HL-60/S4 treated with retinoic acid at 250 ng/mL for 4 days and 3 days (cell line): ENCODE results near the gene KDM7A.

Experiments used
- in situ Hi-C: fragments of 300-500 bp; cut with MboI; formaldehyde crosslinking; loops from 2 replicates; pipeline ENCODE4 v1.7.0; 2022; ENCODE audit warnings: low sequenced_read_pairs

KDM7A gene

DNA sequence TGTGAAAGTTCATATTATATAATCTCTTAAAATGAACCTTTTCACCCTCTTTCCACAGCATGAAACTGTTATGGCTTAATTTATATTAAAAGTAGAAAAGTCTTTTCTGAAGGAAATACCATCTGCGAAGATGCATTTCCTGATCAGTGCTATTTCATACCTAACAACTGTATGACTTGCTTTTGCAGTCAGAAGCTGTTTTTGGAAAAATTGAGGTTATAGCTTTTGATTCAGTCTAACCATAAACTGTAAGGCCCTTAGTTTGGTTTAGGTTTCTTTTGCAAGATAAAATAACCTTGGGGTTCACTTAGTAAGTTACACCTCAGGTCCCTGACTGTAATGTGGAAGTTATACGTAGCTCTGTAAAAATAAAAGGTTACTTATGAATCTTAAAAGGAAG, 91.3 kb downstream of the KDM7A start:
- in situ Hi-C loops: no loop called here

DNA sequence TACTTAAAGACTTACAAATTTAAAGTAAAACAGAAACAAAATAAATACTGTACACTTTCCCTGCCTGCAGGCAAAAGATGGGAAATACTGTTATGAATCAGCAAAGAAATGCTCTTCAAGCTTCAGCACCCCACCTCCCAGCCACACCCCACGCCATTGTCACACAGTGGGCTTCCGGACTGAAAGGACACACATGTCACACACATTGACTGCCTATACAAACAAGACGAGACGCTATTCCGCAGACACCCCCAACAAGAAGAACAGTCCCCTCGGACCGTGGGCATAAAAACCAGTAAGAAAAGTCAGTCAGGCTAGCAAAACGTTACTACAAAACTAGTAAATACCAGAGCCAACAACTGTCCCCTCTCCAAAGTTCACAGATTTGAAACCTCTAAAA, 91.8 kb downstream of the KDM7A start:
- in situ Hi-C loops: no loop called here

DNA sequence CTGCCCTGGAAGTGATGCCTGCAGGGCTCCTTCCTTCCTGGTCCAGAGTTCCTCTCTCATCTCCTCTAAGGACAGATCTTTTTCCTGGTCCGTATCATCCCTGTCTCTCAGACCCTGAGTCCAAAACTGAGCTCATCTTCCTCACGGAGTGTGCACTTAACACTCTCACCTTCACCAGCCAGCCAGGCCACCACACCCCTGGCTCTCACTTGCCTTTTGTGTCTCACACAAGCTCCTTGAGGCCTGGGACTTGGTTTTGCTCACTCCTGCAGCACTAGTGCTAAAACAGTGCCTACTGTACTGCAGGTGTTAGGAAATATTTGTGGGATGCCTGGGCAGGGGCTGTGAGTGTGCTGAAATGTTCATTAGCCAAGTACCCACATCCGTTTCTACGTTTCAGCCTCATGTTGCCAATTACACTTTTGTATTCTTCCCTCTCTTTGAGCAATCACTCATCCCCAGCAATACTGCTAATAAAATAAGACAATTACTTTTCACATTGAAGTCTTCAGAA, 92.6 kb downstream of the KDM7A start:
- in situ Hi-C loops: no loop called here

DNA sequence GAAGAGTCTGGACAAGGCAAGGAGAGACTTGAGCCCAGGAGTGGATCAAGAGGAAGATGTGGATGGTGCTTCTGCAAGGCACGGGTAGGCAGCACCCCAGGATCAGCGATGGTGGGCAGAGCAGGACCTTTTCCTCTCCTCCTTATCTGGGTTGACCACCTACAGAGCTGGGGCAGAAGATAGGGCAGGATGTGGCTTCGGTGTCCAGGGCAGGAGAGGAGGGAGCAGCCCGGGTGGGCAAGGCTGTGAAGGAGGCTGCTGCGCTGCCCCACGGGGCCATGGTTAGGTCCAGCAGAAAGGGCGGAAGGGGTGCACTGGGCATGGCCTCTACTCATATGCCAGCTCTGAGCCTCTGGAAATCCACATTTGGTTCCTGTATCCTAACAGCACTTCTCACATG, 94.0 kb downstream of the KDM7A start:
- in situ Hi-C loops: no loop called here

DNA sequence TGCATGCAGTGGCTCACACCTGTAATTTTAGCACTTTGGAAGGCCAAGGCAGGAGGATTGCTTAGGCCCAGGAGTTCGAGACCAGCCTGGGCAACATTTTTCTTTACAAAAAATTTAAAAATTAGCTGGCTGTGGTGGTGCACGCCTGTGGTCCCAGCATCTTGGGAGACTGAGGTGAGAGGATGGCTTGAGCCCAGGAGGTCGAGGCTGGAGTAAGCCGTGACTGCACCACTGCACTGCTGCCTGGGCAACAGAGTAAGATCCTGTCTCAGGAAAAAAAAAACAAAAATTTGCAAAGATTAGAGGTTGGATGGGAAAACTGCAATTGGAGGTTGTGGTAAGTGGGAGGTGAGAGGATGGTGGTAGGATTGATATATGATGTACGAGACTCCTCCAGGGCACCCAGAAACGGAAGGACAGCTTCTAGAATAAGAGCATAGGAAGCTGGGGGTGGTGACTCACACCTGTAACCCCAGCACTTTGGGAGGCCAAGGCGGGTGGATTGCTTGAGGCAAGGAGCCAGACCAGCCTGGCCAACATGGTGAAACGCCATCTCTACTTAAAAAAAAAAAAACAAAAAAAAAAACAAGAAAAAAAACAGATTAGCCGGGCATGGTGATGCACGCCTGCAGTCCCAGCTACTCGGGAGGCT, 94.9 kb downstream of the KDM7A start:
- in situ Hi-C loops: no loop called here

DNA sequence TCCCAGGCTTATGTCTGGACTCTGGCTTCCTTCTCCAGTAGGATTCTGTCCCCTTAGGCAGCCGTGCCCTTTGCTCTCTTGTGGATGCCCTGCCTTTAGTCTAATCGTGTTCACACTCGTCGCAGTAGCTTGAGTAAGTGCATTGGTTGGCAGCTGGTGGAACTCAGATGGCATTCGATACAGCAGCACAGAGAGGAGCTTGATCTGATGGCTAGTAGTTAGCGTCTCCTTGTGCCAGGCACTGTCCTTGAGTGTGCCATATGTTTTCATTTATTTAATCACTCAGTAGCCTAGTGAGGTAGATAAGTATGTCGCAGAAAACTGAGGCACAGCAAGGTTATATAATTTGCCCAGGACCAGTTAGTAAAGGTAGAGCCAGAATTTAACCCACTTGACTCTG, 95.9 kb downstream of the KDM7A start:
- in situ Hi-C loops: no loop called here

DNA sequence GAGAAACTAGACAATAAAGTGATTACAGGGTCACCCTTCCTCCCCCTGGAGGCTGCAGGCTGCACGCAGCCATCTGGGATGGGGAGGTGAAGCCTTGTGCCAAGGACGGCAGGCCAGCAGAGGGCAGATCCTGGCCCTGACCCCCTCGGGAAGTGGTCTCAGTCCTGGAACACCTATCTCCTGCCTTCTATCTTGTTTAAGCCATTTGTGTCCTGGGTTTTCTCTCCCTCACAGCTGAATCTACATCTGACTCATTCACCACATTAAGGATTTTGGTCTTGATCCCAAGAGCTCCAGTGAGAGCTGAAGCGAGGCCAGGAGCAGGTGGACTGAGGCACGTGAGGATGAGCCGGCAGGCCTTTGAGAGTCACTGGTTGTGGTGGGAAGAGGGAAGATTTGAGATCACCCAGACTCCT, 97.7 kb downstream of the KDM7A start:
- in situ Hi-C loops: no loop called here

DNA sequence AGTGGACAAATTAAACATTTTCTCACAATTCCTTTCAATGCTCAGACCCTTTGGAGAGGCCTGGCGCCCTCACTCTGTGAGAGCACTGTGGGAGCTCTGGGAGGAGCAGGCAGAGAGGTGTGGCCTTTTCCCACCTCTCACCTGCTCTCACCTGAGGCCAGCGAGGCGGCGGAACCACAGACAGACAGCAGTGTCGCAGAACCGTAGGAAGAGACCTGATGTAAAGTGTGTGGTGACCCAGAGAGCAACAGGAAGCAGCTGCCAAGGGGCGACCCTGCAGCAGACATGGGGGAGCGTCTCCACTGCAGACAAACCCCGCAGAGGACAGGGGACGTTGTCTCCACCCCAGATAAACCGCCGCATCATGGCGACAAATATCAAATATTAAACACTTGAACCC, 98.4 kb downstream of the KDM7A start:
- in situ Hi-C loops: no loop called here

DNA sequence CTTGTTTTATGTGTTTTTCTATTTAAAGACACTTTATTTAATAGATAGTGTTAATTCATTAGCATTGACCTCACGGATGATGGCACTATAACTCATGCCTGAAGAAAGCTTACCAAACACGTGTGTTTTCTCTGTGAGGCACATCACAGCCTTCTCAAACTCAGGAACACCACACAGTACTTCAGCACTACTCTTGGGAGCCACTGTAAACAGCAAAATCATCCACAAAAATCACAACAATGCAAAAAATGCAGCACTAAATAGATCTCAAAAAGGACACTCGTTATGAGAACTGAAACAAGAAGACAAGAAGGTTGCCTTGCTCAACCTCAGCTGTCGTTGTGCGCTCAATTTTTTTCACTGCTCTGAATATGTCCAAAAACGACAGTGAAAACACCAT, 102.0 kb downstream of the KDM7A start:
- in situ Hi-C loops: no loop called here

DNA sequence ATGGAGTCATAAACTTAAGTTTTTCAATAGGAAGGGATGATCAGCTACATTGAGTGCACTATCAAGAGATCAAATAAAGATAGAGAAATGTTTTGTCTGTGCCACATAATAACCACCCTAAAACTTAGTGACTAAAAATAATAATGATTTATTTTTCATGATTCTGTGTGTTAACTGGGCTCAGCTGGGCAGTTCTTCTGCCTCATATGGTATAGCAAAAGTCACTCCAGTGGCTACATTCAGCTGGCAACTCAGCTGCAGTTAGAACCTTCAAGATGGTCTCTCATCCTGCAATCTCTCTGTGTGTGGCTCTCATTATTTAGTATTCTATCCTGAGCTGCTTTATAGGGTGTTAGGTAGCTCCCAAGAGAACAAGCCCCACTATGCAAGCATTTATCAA, 106.2 kb downstream of the KDM7A start:
- in situ Hi-C loops: no loop called here

DNA sequence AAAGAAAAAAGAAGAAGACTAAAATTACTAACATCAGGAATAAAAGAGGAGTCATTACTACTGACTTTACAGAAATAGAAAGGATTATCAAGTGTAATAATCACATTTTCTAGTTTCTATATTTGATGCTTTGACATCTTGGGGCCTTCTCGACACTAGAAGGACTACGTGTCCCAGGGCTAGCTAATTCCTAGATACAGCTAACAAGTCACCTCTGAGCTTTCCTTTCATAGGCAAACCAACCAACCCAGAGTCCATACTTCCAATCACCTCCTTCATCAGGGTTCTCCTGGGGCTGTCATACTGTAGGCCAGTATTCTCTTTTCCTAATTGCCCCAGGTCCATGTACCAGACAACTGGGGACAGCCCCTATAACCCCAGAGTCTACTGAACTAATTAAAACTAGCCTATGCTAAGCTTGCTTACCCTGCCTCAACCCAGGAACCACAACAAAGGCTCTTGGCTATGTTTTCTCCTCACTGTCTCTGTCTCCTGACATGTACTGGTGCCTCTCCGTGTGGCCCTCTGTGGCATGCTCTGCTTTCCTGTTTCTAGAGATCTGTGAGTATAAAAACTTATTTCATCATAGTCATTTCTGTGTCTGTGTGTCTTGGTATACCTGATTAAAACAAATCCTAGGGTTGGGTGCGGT, 107.4 kb downstream of the KDM7A start:
- in situ Hi-C loops: no loop called here

DNA sequence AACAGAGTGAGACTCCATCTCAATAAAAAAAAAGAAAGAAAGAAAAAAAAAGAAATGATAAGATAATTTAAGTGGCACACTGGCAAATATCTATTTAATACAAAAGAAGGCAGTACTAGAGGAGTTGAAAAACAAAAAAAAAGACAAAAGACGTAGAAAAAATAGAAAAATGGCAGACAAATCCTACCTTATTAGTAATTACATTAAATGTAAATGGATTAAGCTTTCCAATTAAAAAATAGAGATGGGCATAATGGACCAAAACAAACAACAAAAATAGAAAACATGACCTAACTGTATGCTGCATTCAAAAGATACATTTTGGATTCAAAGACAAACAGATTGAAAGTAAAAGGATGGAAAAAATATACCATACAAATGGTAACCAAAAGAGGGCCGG, 108.8 kb downstream of the KDM7A start:
- in situ Hi-C loops: no loop called here

DNA sequence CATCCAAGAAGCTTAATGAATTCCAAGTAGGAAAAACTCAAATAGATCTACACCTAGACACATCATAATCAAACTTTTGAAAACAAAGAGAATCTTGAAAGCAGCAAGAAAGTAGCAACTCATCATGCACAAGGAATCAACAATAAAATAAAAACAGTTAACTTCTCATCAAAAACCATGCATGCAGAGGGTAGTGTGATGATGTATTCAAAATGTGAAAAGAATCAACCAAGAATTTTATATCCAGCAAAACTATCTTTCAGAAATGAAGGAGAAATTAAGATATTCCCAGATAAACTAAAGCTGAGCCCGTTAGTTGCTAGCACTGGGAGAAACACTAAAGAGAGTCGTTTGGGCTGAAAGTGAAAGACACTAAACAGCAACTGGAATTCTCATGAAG, 109.7 kb downstream of the KDM7A start:
- in situ Hi-C loops: no loop called here

DNA sequence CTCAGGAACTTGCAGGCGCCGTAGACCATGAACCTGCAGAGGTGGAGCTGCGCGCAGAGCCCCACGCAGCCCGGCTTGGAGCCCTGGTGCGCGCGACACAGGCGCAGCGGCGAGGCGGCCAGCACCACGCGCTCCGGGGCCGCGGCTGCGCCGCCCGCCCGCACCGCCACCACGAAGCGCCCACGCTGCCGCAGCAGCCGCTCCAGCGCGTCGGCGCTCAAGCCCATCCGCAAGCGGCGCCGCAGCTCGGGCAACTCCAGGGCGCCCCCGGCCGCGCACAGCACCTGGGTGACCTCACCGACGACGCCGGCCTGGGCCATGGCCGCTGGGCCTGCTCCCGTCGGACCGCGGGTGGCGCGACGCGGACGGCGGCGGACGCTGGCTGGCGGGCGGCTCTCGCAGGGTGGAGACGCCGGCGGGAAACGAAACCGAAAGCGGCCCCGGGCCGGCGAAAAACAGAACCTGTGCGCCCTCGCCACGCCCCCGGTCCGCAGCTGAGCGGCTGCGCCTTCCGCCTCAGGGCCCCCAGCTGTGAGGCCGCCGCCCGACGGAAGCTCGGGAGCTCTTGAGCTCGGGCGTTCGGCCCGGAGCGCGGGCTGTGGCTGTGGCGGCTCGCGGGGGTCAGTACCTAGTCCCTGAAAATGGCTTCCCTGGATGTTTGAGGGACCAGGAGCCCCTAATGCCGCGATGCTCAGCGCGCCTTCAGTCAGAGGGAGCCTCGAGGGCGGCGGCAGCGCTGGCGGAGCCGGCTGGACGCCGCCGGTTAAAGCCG, 114.1 kb downstream of the KDM7A start, which contains the start of gene PARP12:
Gene PARP12 (minus strand): TSS at position 424 of the 772 bp plus-strand sequence. CDS start 104 bp downstream, at position 320.
- in situ Hi-C loops: no loop called here

DNA sequence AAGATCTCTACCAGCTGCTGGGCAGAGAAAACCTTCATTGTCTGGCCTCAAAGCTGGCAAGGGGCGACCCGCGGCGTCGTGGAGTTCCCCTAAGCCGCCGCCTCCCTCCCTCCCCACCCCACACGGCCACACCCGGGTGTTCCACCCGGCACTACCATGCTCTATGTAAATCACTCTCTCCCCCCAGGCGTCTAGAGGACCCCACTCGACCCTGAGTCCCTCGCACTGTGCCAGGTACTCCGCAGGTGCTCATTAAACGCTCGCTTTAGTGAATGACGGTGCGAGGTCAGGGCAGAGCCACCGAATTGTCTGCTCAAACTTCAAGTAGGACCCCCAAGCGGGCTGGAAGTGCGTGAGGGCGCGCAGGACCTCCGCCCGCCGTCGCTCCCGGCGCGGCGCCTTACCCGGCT, 114.7 kb downstream of the KDM7A start:
- in situ Hi-C loops: no loop called here

DNA sequence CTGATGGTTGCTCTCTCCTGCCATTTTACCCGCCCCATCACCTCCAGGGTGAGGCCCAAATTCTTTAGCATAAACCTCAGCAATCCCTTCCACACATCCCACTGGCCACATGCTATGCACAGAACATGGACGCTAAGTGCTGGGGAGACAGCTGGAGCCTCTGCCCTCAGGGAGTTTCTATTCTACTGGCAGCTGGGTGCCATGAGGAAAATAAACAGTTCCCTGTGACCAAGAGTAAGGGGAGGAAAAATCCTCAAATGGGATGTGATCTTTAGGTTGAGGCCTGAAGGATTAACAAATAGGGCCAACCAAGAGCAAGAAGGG, 115.2 kb downstream of the KDM7A start:
- in situ Hi-C loops: no loop called here

DNA sequence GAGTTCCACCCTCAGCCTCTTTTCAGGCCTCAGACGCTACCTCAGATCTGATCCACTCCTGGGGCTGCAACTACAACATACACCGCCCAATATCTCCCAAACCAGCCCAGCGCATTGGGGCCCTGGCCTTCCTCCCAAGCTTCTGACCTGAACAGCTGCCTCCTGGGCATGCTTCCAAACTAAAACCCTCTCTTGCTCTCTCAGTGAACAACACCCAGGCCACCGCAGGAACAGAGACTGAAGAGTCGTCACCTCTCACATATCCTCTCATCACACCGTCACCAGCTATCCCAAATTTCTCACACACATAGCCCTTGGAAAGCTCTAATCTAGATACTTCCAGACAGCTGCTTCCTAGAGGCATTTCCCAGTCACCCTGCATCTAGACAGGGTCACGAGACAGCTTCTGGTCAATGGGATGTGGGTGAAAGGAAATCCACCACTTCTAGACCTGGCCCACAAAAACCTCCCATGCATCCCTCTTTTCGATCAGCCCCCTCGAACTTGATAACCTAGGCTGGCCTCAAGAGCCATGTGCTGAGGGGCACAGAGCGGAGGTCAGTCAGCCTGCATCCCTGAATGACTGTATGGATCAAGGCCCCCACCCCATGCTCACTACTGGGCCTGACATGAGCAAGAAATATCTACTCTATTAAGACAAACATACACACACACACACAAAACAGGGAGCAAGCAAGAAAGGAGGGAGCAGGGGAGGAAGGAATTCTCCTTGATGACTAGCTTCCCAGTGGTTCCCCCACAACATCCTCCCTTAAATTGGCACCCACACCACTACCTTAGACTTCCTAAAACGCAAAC, 115.8 kb downstream of the KDM7A start:
- in situ Hi-C loops: no loop called here

DNA sequence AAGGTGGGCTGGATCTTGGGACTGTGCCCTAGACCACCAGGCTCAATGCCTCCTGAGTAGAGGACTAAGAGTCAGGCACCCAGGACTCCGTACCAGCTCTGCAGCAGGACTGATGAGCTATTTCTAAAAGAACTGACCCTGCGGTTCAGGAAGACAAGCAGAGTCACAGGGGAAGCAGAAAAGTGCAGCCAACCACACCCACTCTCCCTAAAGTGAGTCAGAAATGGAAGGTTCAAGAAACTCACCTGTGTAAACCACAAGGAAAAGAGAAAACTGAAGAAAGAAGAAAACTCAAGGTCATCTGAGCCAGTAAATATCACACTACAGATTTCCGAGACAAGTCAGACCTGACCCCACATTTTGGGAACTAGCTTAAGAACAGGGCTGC, 116.5 kb downstream of the KDM7A start:
- in situ Hi-C loops: no loop called here

DNA sequence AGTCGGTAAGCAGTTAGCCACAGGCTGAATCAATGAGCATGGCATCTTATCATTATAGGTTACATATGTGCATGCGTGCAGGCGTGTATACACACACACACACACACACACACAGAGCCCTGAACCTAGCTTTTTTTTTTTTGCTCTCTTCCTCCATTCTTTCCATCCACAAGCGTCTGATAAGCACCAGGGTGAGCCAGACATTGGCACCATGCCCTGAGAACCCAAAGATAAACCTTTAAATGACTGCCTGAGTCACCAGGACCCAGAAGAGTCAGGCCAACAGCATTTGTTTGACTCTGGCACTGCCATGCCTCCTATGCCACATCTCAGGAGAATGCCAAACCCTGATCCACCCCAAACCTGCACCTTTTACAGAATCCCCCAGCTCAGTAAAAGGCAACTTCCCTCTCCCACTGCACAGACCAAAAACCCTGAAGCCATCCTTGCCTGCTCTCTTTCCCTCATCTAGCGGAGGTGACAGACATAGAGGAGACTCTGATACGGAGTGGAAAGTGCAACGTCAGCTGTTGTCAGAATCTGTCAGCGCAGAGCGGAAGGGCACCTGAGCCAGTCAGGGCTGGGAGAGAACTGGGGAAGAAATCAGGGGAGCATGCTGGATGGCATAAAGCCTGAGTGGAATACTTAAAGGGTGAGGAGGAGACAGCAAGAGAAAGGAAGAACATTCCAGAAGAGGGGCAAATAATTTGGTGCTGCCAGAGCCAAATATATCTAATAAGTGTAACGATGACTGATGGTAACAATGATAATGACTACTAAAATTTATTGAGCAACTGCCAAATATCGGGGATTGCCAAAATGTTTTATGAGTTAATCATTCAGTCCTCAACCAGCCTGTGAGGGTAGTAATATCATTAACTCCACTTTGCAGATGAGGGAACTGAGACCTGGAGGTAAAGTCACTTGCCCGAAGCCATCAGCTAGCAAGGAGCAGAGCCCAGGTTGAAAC, 117.2 kb downstream of the KDM7A start:
- in situ Hi-C loops: no loop called here

DNA sequence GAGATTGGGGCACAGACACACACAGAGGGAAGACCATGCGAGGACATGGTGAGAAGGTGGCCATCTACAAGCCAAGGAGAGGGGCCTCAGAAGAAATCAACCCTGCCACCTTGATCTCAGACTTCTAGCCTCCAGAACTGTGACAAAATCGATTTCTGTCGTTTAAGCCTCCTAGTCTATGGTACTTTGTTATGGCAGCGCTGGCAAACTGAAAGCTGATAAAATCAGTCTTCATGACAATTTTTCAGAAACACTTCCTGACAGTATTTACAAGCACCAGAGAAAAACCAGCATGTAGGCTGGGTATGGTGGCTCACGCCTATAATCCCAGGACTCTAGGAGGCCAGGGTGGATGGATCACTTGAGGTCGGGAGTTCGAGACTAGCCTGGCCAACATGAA, 118.3 kb downstream of the KDM7A start:
- in situ Hi-C loops: no loop called here
